OCI-LY3 (cell line): ENCODE results near the gene SOX5.

Experiments used
- CTCF ChIP-seq: fragments of 200-600, 300-600 bp; sonication (generic); IDR thresholded peaks from 2 replicates; pipeline ENCODE4 v1.5.1; 2014; ENCODE audit warnings: antibody characterized with exemption, low read length, low read depth
- EZH2phosphoT487 ChIP-seq: fragments of 200-600 bp; shearing (Covaris generic); IDR thresholded peaks from 2 replicates; pipeline ENCODE4 v1.6.1; 2018; ENCODE audit warnings: antibody characterized with exemption, mixed run types, low read depth

DNA sequence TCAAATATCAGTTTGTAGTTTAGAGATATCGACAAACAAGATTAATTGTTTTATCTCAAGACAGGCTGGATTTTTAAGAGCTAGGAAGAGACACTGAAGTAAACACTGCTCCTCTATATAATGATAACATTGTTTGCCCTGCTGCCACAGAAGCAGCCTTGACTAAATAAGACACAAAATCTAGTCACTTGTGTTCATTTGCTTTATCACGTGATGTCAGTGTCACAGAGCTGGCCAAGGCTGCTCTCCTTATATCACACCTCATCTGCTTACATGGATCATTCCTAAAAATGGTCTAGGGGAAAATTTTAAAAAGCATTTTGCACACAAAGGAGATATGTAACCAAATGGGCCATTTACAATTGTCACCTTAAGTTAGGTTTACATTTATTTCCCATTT, 64.1 kb downstream of the SOX5 start:
- no peak for TF ChIP-seq CTCF
- TF ChIP-seq EZH2phosphoT487: no peak
